IMR-90 (cell line): ENCODE measurements around the gene NFILZ. TPM values are rescaled to one million over a fixed set of nuclear protein-coding genes. Genes with fewer than 3 reads are reported as not detected.

ENCODE experiments used
- ATAC-seq: fragments of 200-7000 bp; cut with Tn5 transposase; 2 replicates; pipeline ENCODE4 v1.9.1; 2020; ENCODE audit warnings: low read depth, mild to moderate bottlenecking, moderate library complexity
- BruUV-seq: library from RNA; stranded (reverse); fragments of 400-500 nt; replicated peaks from 2 replicates; lab custom pipeline; 2021; lab: Mats Ljungman, UMichigan
- CTCF ChIA-PET: fragments of 300-600 bp; formaldehyde crosslinking; extraction: SDS; loops from one replicate; lab custom pipeline; 2021; ENCODE audit warnings: antibody characterized with exemption; lab: Yijun Ruan, JAX
- POLR2A ChIA-PET: fragments of 300-600 bp; sonication (Branson Sonifier 250); formaldehyde crosslinking; loops from one replicate; lab custom pipeline; 2022; ENCODE audit warnings: antibody characterized with exemption; ENCODE audit not compliant: unreplicated experiment; lab: Charles Lee
- DNase-seq: peaks from one replicate; pipeline ENCODE4 v3.0.0; 2013
- H2AFZ ChIP-seq: replicated peaks from 2 replicates; pipeline ENCODE3; 2013; ENCODE audit warnings: low read length, mild to moderate bottlenecking; ENCODE audit not compliant: poor library complexity
- H2AK5ac ChIP-seq: 2 replicates; pipeline ENCODE4 v1.6.1; 2013; ENCODE audit warnings: low read depth, low read length, inconsistent platforms
- H2AK9ac ChIP-seq: replicated peaks from 2 replicates; pipeline ENCODE3; 2013; ENCODE audit warnings: mild to moderate bottlenecking, low read depth, low read length, moderate library complexity; ENCODE audit not compliant: poor library complexity
- H2BK120ac ChIP-seq: 2 replicates; pipeline ENCODE4 v1.6.1; 2013; ENCODE audit warnings: low read depth, low read length, inconsistent platforms
- H2BK15ac ChIP-seq: 3 replicates; pipeline ENCODE4 v1.6.1; 2013; ENCODE audit warnings: low read depth, low read length, inconsistent platforms
- H2BK20ac ChIP-seq: 2 replicates; pipeline ENCODE4 v1.6.1; 2013; ENCODE audit warnings: low read depth, mild to moderate bottlenecking, inconsistent platforms, low read length, moderate library complexity
- H2BK5ac ChIP-seq: 2 replicates; pipeline ENCODE4 v1.6.1; 2013; ENCODE audit warnings: mild to moderate bottlenecking, low read depth, low read length, inconsistent platforms; ENCODE audit not compliant: poor library complexity, severe bottlenecking
- H3K14ac ChIP-seq: replicated peaks from 2 replicates; pipeline ENCODE4 v1.6.1; 2013; ENCODE audit warnings: low read depth, low read length, inconsistent platforms
- H3K18ac ChIP-seq: 2 replicates; pipeline ENCODE4 v1.6.1; 2013; ENCODE audit warnings: low read depth, low read length, control low read depth
- H3K23ac ChIP-seq: 2 replicates; pipeline ENCODE4 v1.6.1; 2013; ENCODE audit warnings: low read depth, low read length, inconsistent platforms
- H3K27ac ChIP-seq: 2 replicates; pipeline ENCODE4 v1.5.1; 2013; ENCODE audit warnings: mild to moderate bottlenecking, control low read depth, low read length; ENCODE audit not compliant: insufficient read depth
- H3K27me3 ChIP-seq: 2 replicates; pipeline ENCODE4 v1.6.1; 2013; ENCODE audit warnings: low read length; ENCODE audit not compliant: control insufficient read depth, insufficient read depth
- H3K36me3 ChIP-seq: 2 replicates; pipeline ENCODE4 v1.6.1; 2013; ENCODE audit warnings: low read length, mixed read lengths; ENCODE audit not compliant: control insufficient read depth, insufficient read depth
- H3K4ac ChIP-seq: 2 replicates; pipeline ENCODE4 v1.6.1; 2013; ENCODE audit warnings: low read depth, low read length, inconsistent platforms
- H3K4me1 ChIP-seq: 2 replicates; pipeline ENCODE4 v1.6.1; 2013; ENCODE audit warnings: low read length, mixed read lengths; ENCODE audit not compliant: control insufficient read depth, insufficient read depth
- H3K4me2 ChIP-seq: 2 replicates; pipeline ENCODE4 v1.6.1; 2013; ENCODE audit warnings: low read depth, mild to moderate bottlenecking, control low read depth, low read length, moderate library complexity
- H3K4me3 ChIP-seq: 2 replicates; pipeline ENCODE4 v1.5.1; 2013; ENCODE audit warnings: low read depth, mild to moderate bottlenecking, control low read depth, low read length, moderate library complexity; ENCODE audit not compliant: insufficient read depth
- H3K56ac ChIP-seq: 2 replicates; pipeline ENCODE4 v1.6.1; 2013; ENCODE audit warnings: low read length, inconsistent platforms; ENCODE audit not compliant: insufficient read depth; ENCODE audit errors: extremely low read depth
- H3K79me1 ChIP-seq, 2 experiments: 2 replicates each; pipeline ENCODE4 v1.6.1; 2013; ENCODE audit warnings: low read length in 2 of 2, inconsistent platforms in 1 of 2, low read depth in 1 of 2
- H3K9ac ChIP-seq: 2 replicates; pipeline ENCODE4 v1.6.1; 2013; ENCODE audit warnings: low read depth, low read length, control low read depth
- H3K9me1 ChIP-seq: 2 replicates; pipeline ENCODE4 v1.6.1; 2013; ENCODE audit warnings: low read length, inconsistent platforms; ENCODE audit not compliant: insufficient read depth
- H3K9me3 ChIP-seq: 2 replicates; pipeline ENCODE4 v1.6.1; 2013; ENCODE audit warnings: low read length; ENCODE audit not compliant: control insufficient read depth, insufficient read depth
- H4K20me1 ChIP-seq: 2 replicates; pipeline ENCODE4 v1.6.1; 2013; ENCODE audit warnings: low read length, inconsistent platforms; ENCODE audit not compliant: insufficient read depth
- H4K5ac ChIP-seq: 2 replicates; pipeline ENCODE4 v1.6.1; 2013; ENCODE audit warnings: mild to moderate bottlenecking, low read depth, low read length, control low read depth
- H4K8ac ChIP-seq, 2 experiments: 2 replicates each; pipeline ENCODE4 v1.6.1; 2013; ENCODE audit warnings: low read depth in 2 of 2, low read length in 2 of 2, control low read depth in 1 of 2, inconsistent platforms in 1 of 2
- H4K91ac ChIP-seq: 2 replicates; pipeline ENCODE4 v1.6.1; 2013; ENCODE audit warnings: low read depth, low read length, inconsistent platforms; ENCODE audit not compliant: insufficient read depth
- BHLHE40 ChIP-seq: fragments of 150-350 bp; IDR thresholded peaks from 2 replicates; pipeline ENCODE4 v1.6.1; 2016; ENCODE audit warnings: mild to moderate bottlenecking, low read depth, low read length
- CEBPB ChIP-seq: IDR thresholded peaks from 2 replicates; pipeline ENCODE4 v1.6.1; 2012; ENCODE audit warnings: low read depth, low read length, improper control_type of control experiment
- CHD1 ChIP-seq: IDR thresholded peaks from 2 replicates; pipeline ENCODE4 v1.6.1; 2012; ENCODE audit warnings: low read depth, low read length, improper control_type of control experiment
- CTCF ChIP-seq: conservative IDR thresholded peaks from 2 replicates; pipeline ENCODE4 v1.5.1; 2012; ENCODE audit warnings: mild to moderate bottlenecking, low read depth, low read length, improper control_type of control experiment
- ELK1 ChIP-seq: fragments of 150-350 bp; IDR thresholded peaks from 2 replicates; pipeline ENCODE4 v1.6.1; 2016; ENCODE audit warnings: low read depth, mild to moderate bottlenecking, low read length, moderate library complexity, borderline replicate concordance
- FOS ChIP-seq: fragments of 150-350 bp; IDR thresholded peaks from 2 replicates; pipeline ENCODE4 v1.6.1; 2016; ENCODE audit warnings: low read depth, low read length
- MAFK ChIP-seq: IDR thresholded peaks from 2 replicates; pipeline ENCODE4 v1.6.1; 2012; ENCODE audit warnings: low read depth, low read length, improper control_type of control experiment
- MAZ ChIP-seq: IDR thresholded peaks from 2 replicates; pipeline ENCODE4 v1.6.1; 2012; ENCODE audit warnings: low read depth, mild to moderate bottlenecking, low read length, improper control_type of control experiment, moderate library complexity, borderline replicate concordance
- MXI1 ChIP-seq: IDR thresholded peaks from 2 replicates; pipeline ENCODE4 v1.6.1; 2012; ENCODE audit warnings: low read depth, mild to moderate bottlenecking, low read length, moderate library complexity, borderline replicate concordance
- NFE2L2 ChIP-seq: fragments of 150-350 bp; IDR thresholded peaks from 2 replicates; pipeline ENCODE4 v1.6.1; 2016; ENCODE audit warnings: low read depth, mild to moderate bottlenecking, low read length
- POLR2A ChIP-seq: IDR thresholded peaks from 2 replicates; pipeline ENCODE4 v1.6.1; 2012; ENCODE audit warnings: mild to moderate bottlenecking, low read depth, low read length
- RAD21 ChIP-seq: IDR thresholded peaks from 2 replicates; pipeline ENCODE4 v1.6.1; 2012; ENCODE audit warnings: low read length, improper control_type of control experiment
- RCOR1 ChIP-seq: IDR thresholded peaks from 2 replicates; pipeline ENCODE4 v1.6.1; 2012; ENCODE audit warnings: mild to moderate bottlenecking, low read length, improper control_type of control experiment; ENCODE audit not compliant: insufficient replicate concordance
- RFX5 ChIP-seq: IDR thresholded peaks from 2 replicates; pipeline ENCODE4 v1.8.0; 2012; ENCODE audit warnings: low read depth, mild to moderate bottlenecking, low read length, moderate library complexity
- SMC3 ChIP-seq: fragments of 150-350 bp; IDR thresholded peaks from 2 replicates; pipeline ENCODE4 v1.6.1; 2016; ENCODE audit warnings: low read depth, mild to moderate bottlenecking, antibody characterized with exemption, low read length, moderate library complexity
- WGBS, 2 experiments: methylation state at CpG; one replicate each; pipeline versions ENCODE4 v1.1.5 to v1.1.7; 2013; ENCODE audit warnings: missing lambda C conversion rate in 2 of 2; ENCODE audit not compliant: insufficient read length in 1 of 2; ENCODE audit errors: extremely low coverage in 2 of 2; 5-methylcytosine and 5-hydroxymethylcytosine counted together
- dilution Hi-C: fragments of 300-500 bp; cut with HindIII; formaldehyde crosslinking; loops from one replicate; pipeline ENCODE4 v1.14.3; 2018; ENCODE audit warnings: low sequenced_read_pairs; ENCODE audit not compliant: unreplicated experiment
- in situ Hi-C: fragments of 300-500 bp; cut with MboI; formaldehyde crosslinking; loops from 3 replicates; pipeline ENCODE4 v1.14.3; 2019; ENCODE audit warnings: low sequenced_read_pairs, inconsistent platforms, mixed read lengths
- intact Hi-C: fragments of 100-400 bp; cut with micrococcal nuclease; formaldehyde crosslinking; loops from 2 replicates; pipeline ENCODE4 v1.10.0; 2022
- polyA plus RNA-seq, 3 experiments: library from polyadenylated mRNA; depleted of rRNA; stranded (reverse); fragments of >200 nt; gene quantifications; 2 replicates each; pipeline ENCODE4 v1.2.3, GENCODE V29; 2012; ENCODE audit warnings: low replicate concordance in 1 of 3
- total RNA-seq: library from RNA; depleted of rRNA; stranded (reverse); fragments of >200 nt; gene quantifications from 2 replicates; pipeline ENCODE4 v1.2.3, GENCODE V29; 2012

Gene NFILZ
- total and polyA plus RNA-seq, 2 of the 4 experiments (the other 2 are of a cell fraction): not detected

- CTCF ChIA-PET: no interaction called here
Observed at GRCh38 chr19:8600064-8600463, 30.4 kb upstream of the NFILZ start.

More at GRCh38 chr19:8600064-8600463, 30.4 kb upstream of the NFILZ start:
- H3K27me3 ChIP-seq: no peaks in the 10 kb centered on the region
- no peak overlapping the region for H3K23ac ChIP-seq
- no peak overlapping the region for H2BK20ac ChIP-seq
- no peak overlapping the region for H3K9ac ChIP-seq
- no peak overlapping the region for H4K8ac ChIP-seq
- H2AFZ ChIP-seq: no peak overlapping the region
- no peak for DNase-seq
- no peak overlapping the region for H3K56ac ChIP-seq
- in situ Hi-C loops: no loop called here
- H3K36me3 ChIP-seq: peaks cover 37% of the 10 kb centered on the region
- no TSS peak for BruUV-seq
- WGBS, 2 experiments: 100% methylated on average over 1 of the region's 2 CpGs; no CpG with 5 or more reads in 1 of the 2 experiments
- no peak for ATAC-seq
- H3K79me1 ChIP-seq: no peaks in the 10 kb centered on the region
- no peak overlapping the region for H3K27ac ChIP-seq
- no peak overlapping the region for H3K4me2 ChIP-seq
- no peaks in the 10 kb centered on the region for H4K20me1 ChIP-seq
- no peak overlapping the region for H3K14ac ChIP-seq
- no peak overlapping the region for H4K91ac ChIP-seq
- H2BK5ac ChIP-seq: no peak overlapping the region
- intact Hi-C loops: no loop called here
- H2AK5ac ChIP-seq: no peak overlapping the region
- 0 out of 2 replicates have a peak, but pooled peaks cover 3% of the 10 kb centered on the region for H3K9me1 ChIP-seq
- H3K18ac ChIP-seq: no peak overlapping the region
- TF ChIP-seq MXI1: no peak
- no peak for TF ChIP-seq RFX5
- no peak for TF ChIP-seq RAD21
- TF ChIP-seq SMC3: no peak
- no peak for TF ChIP-seq CEBPB
- TF ChIP-seq MAFK: no peak
- no peak for TF ChIP-seq BHLHE40
- TF ChIP-seq POLR2A: no peak
- no peak for TF ChIP-seq NFE2L2
- no peak for TF ChIP-seq RCOR1
- no peak for TF ChIP-seq MAZ
- TF ChIP-seq FOS: no peak
- TF ChIP-seq CHD1: no peak
- TF ChIP-seq CTCF: no peak
- TF ChIP-seq ELK1: no peak
- no peak overlapping the region for H4K5ac ChIP-seq
- no peak overlapping the region for H2BK120ac ChIP-seq
- H3K9me3 ChIP-seq: peaks cover 6% of the 10 kb centered on the region
- no peak overlapping the region for H2BK15ac ChIP-seq
- no peak overlapping the region for H2AK9ac ChIP-seq
- POLR2A ChIA-PET: no interaction called here
- no peak overlapping the region for H3K4me3 ChIP-seq
- dilution Hi-C loops: no loop called here
- H3K4me1 ChIP-seq: no peaks in the 10 kb centered on the region
- no peak overlapping the region for H3K4ac ChIP-seq
